Psoas muscle (tissue), 8 donors: Measurements from ENCODE around the gene SQOR. TPM values are rescaled to one million over a fixed set of nuclear protein-coding genes. Genes with fewer than 3 reads are reported as not detected.

Source experiments
- ATAC-seq, 4 donors: fragments of 200-7000 bp; cut with Tn5 transposase; one replicate each; pipeline ENCODE4 v1.9.1; 2020; ENCODE audit warnings: moderate library complexity in 3 of 4, mild to moderate bottlenecking in 2 of 4
- DNase-seq, 2 donors: peaks; one replicate each; pipeline ENCODE4 v3.0.0-alpha.2; 2020
- H3K27ac ChIP-seq: fragments of 200-600 bp; one replicate; pipeline ENCODE4 v1.8.0; 2022
- H3K27me3 ChIP-seq, 3 donors: fragments of 200-600 bp in 1 of 3; one replicate each; pipeline versions ENCODE4 v1.6.1 to v1.8.0; 2013 to 2022; ENCODE audit warnings: low read length in 2 of 3, mild to moderate bottlenecking in 2 of 3, moderate library complexity in 1 of 3; ENCODE audit not compliant: insufficient read depth in 3 of 3
- H3K36me3 ChIP-seq, 2 donors: fragments of 200-600 bp in 1 of 2; one replicate each; pipeline versions ENCODE4 v1.6.1 to v1.8.0; 2013 to 2022; ENCODE audit warnings: low read depth in 1 of 2, mild to moderate bottlenecking in 1 of 2, moderate library complexity in 1 of 2; ENCODE audit not compliant: insufficient read depth in 1 of 2
- H3K4me1 ChIP-seq: fragments of 200-600 bp; one replicate; pipeline ENCODE4 v1.8.0; 2022
- H3K4me3 ChIP-seq: fragments of 200-600 bp; one replicate; pipeline ENCODE4 v1.8.0; 2022; ENCODE audit warnings: mild to moderate bottlenecking
- H3K9me3 ChIP-seq: fragments of 200-600 bp; one replicate; pipeline ENCODE4 v1.8.0; 2022
- CTCF ChIP-seq: fragments of 200-600 bp; IDR thresholded peaks from one replicate; pipeline ENCODE4 v1.8.0; 2022; ENCODE audit warnings: antibody characterized with exemption
- WGBS, 3 donors: extraction: QIAGEN DNeasy Blood & Tissue Kit; methylation state at CpG; one replicate each; pipeline versions ENCODE4 v1.1.6 to v1.1.7; 2013; 5-methylcytosine and 5-hydroxymethylcytosine counted together
- intact Hi-C, 2 donors: fragments of 100-400 bp; cut with DNase I; formaldehyde crosslinking; loops; one replicate each; pipeline versions ENCODE4 v1.11.0 to v1.14.2; 2022
- polyA plus RNA-seq, 3 donors: library from polyadenylated mRNA; stranded (reverse); fragments of 200-250 nt; gene quantifications; one replicate each; pipeline ENCODE4 v1.2.3, GENCODE V29; 2013
- total RNA-seq, 4 donors: library from RNA; stranded (reverse); fragmentation: NEBNext Ultra II Directional in 2 of 4; extraction: Animal tissue kit (Norgen Biotek cat#: 25700) in 2 of 4; gene quantifications; one replicate each; pipeline versions ENCODE4 v1.2.1 to v1.2.4, GENCODE V29; 2021 to 2023
- donor health status: healthy with polysubstance abuse.
- donor health status: DM: no; HTN: no; CAD: no; lungs with moderate emphysema.
- donor health status: Bipolar disorder and iron deficiency.
- donor health status: healthy.
- donor health status: DM: yes; HTN: yes; CAD: no.
- donor health status: DM: no; HTN: no; CAD: no.
- donor health status: DM: no; HTN: no; CAD: no.
- donor health status: DM: yes; HTN: yes; CAD: no.

Gene SQOR
- total and polyA plus RNA-seq, 7 donors, result 46.5 to 174 (median 142) TPM

- DNase-seq (no peak), ATAC-seq (no peak)
- WGBS, 3 donors, result 63 to 74% (median 69%) methylated on average over 3 of the region's 3 CpGs
- H3K9me3 ChIP-seq, result no peaks in the 10 kb centered on the region
- intact Hi-C loops, result loop anchor here in 1 of 2 donors (10.0 kb wide), 2 partner anchors 92 to 162 kb away; partner anchors contain the start of gene SLC30A4
- H3K27ac ChIP-seq, result no peak overlapping the region
- no peak overlapping the region for H3K4me3 ChIP-seq
- no peaks in the 10 kb centered on the region for H3K4me1 ChIP-seq
- TF ChIP-seq CTCF, result no peak
- H3K36me3 ChIP-seq, result no peaks in the 10 kb centered on the region
- no peaks in the 10 kb centered on the region for H3K27me3 ChIP-seq
Measured at GRCh38 chr15:45616901-45617323, 17.9 kb upstream of the SQOR start.

GRCh38 chr15:45618813-45619212, 16.0 kb upstream of the SQOR start:
- H3K4me1 ChIP-seq, result no peaks in the 10 kb centered on the region
- no peak for TF ChIP-seq CTCF
- no peak for ATAC-seq
- no peak overlapping the region for H3K27ac ChIP-seq
- intact Hi-C loops, result loop anchor here in 1 of 2 donors (10.0 kb wide), 2 partner anchors 94 to 164 kb away; partner anchors contain the start of gene SLC30A4
- H3K36me3 ChIP-seq, result no peaks in the 10 kb centered on the region
- no peak overlapping the region for H3K4me3 ChIP-seq
- no peaks in the 10 kb centered on the region for H3K9me3 ChIP-seq
- no peaks in the 10 kb centered on the region for H3K27me3 ChIP-seq
- no peak for DNase-seq
- 68 to 78% (median 70%) methylated on average over 5 of the region's 5 CpGs for WGBS, 3 donors

- no peak for ATAC-seq
- Histone ChIP-seq H3K4me3 (no peak overlapping the region), H3K36me3 (no peaks in the 10 kb centered on the region), H3K27me3 (no peaks in the 10 kb centered on the region), H3K4me1 (no peaks in the 10 kb centered on the region), H3K27ac (no peak overlapping the region), H3K9me3 (no peaks in the 10 kb centered on the region)
- TF ChIP-seq CTCF, result no peak
- no peak for DNase-seq
- 90 to 93% (median 92%) methylated on average over 7 of the region's 7 CpGs for WGBS, 3 donors
- intact Hi-C loops, result no loop called here
Measured at GRCh38 chr15:45628136-45628535, 6.7 kb upstream of the SQOR start.

GRCh38 chr15:45630917-45631691, 3.7 kb upstream of the SQOR start:
- Histone ChIP-seq H3K4me3 (no peak overlapping the region), H3K27me3 (no peaks in the 10 kb centered on the region), H3K4me1 (no peaks in the 10 kb centered on the region), H3K9me3 (no peaks in the 10 kb centered on the region), H3K27ac (no peak overlapping the region), H3K36me3 (no peaks in the 10 kb centered on the region)
- TF ChIP-seq CTCF, result no peak
- no peak for ATAC-seq
- 66 to 76% (median 68%) methylated on average over 7 of the region's 7 CpGs for WGBS, 3 donors
- DNase-seq, result no peak
- intact Hi-C loops, result no loop called here
